Kidney epithelial cell (primary cell): ENCODE results near the gene MAP3K4. TPM values are rescaled to one million over a fixed set of nuclear protein-coding genes. Genes with fewer than 3 reads are reported as not detected.

Source experiments
- DNase-seq: peaks from one replicate; pipeline ENCODE4 v3.0.0-alpha.2; 2010; ENCODE audit warnings: low read depth
- H3K27me3 ChIP-seq: 2 replicates; pipeline ENCODE4 v1.6.0; 2011; ENCODE audit warnings: low read length; ENCODE audit not compliant: control insufficient read depth, insufficient read depth
- H3K36me3 ChIP-seq: 2 replicates; pipeline ENCODE4 v1.5.1; 2011; ENCODE audit warnings: low read length; ENCODE audit not compliant: control insufficient read depth, insufficient read depth
- H3K4me3 ChIP-seq: 2 replicates; pipeline ENCODE4 v1.5.1; 2011; ENCODE audit warnings: low read depth, mild to moderate bottlenecking, control low read depth, low read length
- total RNA-seq: library from RNA; depleted of rRNA; stranded (reverse); fragments of >200 nt; gene quantifications from 2 replicates; pipeline ENCODE4 v1.2.3, GENCODE V29; 2015
- TF ChIP-seq, protein P1 (sequence below): IDR thresholded peaks from 2 replicates; pipeline ENCODE4 v1.5.1; 2011; ENCODE audit warnings: mild to moderate bottlenecking, moderate library complexity, low read length, control low read depth, inconsistent platforms; ENCODE audit not compliant: insufficient read depth, poor library complexity, severe bottlenecking

MAP3K4 gene
- total RNA-seq, 1 donor from 2014 or later = 22.5 TPM

DNA sequence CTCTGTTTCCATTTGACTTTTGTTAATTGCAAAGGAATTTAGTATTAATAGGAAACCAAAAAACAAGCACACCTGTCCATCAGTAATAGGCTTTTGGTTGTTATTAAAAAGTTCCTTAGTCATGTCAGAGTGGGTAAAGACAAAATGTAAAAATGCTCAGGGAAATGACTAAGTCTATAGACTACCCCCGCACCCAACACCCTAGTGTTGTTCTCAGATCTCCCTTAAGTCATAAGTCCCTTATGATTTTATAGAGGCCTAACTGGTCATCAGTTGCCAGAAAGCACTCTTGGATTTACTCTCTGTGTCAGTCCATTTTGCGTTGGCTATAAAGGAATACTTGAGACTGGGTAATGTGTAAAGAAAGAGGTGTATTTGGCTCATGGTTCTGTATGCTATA is 52.8 kb downstream of the MAP3K4 start:
- Histone ChIP-seq H3K27me3 (no peaks in the 10 kb centered on the region), H3K36me3 (no peaks in the 10 kb centered on the region), H3K4me3 (no peak overlapping the region)
- DNase-seq = no peak
- TF ChIP-seq, protein P1, sequence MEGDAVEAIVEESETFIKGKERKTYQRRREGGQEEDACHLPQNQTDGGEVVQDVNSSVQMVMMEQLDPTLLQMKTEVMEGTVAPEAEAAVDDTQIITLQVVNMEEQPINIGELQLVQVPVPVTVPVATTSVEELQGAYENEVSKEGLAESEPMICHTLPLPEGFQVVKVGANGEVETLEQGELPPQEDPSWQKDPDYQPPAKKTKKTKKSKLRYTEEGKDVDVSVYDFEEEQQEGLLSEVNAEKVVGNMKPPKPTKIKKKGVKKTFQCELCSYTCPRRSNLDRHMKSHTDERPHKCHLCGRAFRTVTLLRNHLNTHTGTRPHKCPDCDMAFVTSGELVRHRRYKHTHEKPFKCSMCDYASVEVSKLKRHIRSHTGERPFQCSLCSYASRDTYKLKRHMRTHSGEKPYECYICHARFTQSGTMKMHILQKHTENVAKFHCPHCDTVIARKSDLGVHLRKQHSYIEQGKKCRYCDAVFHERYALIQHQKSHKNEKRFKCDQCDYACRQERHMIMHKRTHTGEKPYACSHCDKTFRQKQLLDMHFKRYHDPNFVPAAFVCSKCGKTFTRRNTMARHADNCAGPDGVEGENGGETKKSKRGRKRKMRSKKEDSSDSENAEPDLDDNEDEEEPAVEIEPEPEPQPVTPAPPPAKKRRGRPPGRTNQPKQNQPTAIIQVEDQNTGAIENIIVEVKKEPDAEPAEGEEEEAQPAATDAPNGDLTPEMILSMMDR = no peak

DNA sequence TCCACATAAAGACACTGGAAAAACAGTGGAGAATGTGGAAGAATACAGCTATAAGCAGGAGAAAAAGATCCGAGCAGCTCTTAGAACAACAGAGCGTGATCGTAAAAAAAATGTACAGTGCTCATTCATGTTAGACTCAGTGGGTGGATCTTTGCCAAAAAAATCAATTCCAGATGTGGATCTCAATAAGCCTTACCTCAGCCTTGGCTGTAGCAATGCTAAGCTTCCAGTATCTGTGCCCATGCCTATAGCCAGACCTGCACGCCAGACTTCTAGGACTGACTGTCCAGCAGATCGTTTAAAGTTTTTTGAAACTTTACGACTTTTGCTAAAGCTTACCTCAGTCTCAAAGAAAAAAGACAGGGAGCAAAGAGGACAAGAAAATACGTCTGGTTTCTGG is 57.1 kb downstream of the MAP3K4 start:
- Histone ChIP-seq H3K4me3 (no peak overlapping the region), H3K36me3 (no peaks in the 10 kb centered on the region), H3K27me3 (no peaks in the 10 kb centered on the region)
- DNase-seq = no peak
- TF ChIP-seq, protein P1 = no peak

DNA sequence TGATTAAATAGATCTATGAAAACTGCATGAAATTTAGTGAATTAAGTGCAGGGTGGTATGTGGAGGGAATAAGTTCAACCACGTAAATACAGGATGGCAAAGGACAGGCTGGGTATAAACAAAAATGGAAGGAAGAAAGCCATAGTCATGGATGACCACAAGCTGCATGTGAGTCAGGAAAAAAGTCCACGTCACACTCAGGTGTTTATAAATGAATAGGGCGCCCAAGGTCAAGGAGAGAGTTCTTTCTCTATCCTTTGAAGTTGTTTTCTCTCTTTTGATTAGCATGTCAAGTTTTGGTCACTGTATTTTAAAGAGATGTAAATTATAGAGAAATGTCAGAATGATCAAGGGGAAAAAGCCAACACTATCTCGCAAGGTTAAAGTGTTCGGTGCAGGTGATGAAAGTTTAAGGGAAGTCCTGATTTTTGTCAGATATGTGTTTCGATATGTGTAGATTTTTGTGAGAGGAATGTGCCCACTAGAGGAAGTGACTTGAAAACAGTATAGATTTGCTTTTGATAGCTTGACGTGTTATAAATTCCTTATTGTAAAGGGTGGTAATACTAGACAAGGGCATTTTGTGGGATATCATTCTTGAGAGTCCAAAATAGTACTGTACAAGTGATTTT is 58.7 kb downstream of the MAP3K4 start:
- TF ChIP-seq, protein P1 = no peak
- Histone ChIP-seq H3K27me3 (no peaks in the 10 kb centered on the region), H3K4me3 (no peak overlapping the region), H3K36me3 (no peaks in the 10 kb centered on the region)
- DNase-seq = no peak

DNA sequence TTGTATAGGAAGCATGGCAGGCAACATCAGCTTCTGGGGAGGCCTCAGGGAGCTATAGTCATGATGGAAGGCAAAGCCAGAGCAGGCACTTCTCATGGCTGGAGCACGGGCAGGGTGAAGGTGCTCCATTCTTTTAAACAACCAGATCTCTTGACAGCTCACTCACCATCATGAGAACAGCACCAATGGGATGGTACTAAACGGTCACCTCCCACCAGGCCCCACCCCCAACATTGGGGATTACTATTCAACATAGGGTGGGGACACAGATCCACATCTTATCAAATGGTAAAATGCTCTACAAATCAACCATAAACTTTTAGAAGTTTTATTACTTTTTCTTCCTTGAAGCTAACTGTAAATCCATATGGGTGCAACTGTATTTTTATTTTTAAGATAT is 61.5 kb downstream of the MAP3K4 start:
- Histone ChIP-seq H3K36me3 (no peaks in the 10 kb centered on the region), H3K4me3 (no peak overlapping the region), H3K27me3 (no peaks in the 10 kb centered on the region)
- TF ChIP-seq, protein P1 = no peak
- no peak for DNase-seq

DNA sequence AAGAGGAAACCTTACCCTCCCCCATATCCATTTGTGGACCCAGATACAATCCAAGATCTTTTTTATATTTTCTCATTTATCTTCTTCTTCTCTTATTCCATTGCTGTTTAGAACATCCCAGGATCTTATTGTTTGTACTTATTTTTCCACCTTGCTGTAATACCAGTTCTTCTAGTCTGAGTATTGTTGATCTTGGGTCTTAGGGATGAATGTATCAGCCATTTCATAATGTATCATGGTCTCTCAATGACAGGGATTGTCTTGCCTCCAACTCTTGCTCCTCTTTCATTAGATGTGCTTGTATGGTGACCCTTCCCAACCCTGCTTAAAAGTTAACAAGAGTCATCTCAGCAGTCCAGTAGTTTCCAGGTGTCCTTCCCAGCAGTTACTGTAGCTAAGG is 63.3 kb downstream of the MAP3K4 start:
- TF ChIP-seq, protein P1 = no peak
- Histone ChIP-seq H3K4me3 (no peak overlapping the region), H3K27me3 (no peaks in the 10 kb centered on the region), H3K36me3 (no peaks in the 10 kb centered on the region)
- no peak for DNase-seq

DNA sequence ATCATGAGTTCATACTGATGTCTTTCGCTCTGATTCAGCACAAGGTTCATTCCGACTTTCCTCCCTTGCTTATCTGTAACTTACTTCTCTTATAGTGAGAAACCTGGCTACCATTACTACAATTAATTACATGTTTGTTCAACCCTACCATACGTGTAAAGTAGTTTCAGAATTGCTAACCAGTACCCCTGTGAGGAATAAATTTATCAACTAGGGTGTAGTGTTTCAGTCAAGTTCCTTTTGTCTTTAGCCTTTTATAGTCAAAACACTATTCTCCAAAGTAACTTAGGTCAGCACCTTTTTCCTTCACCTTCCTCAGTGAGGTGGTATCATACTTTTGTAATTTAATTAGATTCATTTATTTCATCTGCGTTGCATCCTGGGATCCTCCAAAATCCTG is 64.9 kb downstream of the MAP3K4 start:
- H3K36me3 ChIP-seq = no peaks in the 10 kb centered on the region
- no peaks in the 10 kb centered on the region for H3K27me3 ChIP-seq
- no peak for DNase-seq
- TF ChIP-seq, protein P1 = no peak
- no peak overlapping the region for H3K4me3 ChIP-seq
